OCI-M1 (cell line): Measurements from ENCODE around the gene MRGPRG.

Experiments
- DNase-seq: peaks from one replicate; lab custom pipeline; 2025; lab: John Stamatoyannopoulos, UW

The MRGPRG gene

DNA sequence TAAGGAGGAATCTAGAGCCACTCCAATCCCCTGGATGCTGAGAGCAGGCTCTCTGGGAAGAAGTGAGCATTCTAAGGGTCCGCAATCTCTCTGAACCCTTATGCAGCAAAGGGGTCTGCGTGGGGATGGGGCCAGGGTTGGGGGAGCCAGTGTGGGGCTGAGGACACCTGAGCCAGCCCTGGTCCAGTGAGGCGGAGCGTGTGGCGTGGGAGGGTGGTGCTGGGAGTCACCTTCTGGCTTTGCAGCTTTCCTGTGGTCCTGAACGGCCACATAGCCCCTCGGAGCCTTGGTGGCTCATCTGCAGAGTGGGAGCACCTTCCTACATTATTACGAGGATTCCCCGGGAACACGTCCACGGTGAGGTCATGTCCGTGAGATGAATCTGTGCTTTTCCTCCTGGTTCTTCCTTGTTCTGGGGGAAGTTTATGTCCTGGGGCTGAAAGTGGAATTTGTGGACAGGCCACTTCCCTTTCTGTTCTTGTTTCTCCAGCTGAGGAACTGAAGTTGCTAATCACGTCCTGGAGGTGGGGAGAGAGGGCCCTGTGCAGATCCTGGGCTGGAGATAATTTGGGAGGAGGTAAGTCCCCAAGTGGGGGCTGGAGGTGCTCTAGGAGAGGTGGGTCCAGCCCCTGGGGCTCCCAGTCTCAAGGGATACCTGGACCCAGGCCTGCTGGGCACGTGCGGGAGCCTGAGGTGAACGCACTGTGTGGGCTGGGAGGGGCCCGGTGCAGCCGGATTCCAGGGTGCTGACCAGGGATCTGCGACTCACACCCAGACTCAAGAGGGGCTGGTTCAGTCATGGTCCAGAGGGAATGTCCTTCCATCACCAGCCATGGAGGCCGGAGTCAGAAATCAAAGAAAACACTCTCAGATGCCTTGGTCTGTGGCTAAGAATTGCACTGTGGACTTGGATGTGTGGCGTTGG is 7.5 kb upstream of the MRGPRG start:
- no peak for DNase-seq

DNA sequence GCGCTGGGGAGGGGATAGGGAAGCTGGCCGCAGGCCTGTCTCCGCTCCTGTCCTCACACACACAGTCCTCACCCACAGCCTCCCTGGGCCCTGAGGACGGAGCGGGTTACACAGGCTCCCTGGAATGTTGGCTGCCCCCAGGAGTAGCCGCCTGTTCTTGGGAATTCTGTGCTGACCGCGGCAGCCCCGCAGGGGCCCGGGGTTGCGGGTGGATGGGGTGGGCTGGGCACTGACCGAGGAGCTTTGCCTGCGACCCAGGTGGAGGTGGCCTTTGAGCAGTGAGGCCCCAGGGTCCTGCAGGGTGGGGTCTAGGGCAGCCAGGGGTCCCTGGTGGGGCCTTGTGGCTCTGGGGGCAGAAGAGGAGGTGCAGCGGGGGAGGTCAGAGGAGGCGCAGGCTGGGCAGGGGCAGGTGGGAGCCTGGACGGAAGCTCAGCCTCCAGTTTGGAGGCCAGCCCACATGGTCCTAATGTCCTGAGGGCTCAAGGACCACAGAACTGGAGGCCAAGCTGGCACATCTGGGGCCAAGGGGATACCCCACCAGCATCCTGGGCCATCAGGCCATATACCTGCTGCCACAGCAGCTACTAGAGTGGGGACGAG is 6.6 kb upstream of the MRGPRG start:
- DNase-seq: no peak

DNA sequence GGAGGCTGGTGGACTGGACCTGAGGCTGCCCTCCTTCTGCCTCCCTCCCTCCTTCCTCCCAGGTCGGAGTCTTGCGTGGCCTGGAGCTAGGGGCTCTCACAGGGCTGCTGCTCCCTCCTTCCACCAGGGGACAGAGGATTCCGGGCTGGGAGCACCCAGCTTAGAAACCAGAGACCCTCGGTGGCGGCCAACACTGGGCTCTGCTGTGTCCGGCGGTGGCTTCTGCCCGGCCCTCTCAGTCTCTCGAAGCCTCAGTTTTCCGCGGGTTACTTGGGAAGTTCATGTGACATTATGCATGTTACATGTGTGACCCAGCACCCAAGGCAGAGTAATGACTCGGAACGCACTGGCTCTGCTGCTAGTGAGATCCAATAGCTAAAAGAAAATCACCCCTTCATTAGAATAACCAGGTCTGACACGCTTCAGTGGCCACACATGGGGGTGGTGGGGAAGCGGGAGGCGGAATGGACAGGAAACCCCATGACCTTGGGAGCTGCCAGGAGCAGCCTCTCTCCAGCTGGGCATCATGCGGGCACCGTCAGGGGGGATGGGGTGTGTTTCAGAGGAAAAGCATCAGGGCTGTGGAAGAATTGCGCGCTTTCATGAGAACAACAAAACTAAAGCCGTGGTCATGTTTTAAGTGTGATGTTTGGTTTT is 5.9 kb upstream of the MRGPRG start:
- no peak for DNase-seq

DNA sequence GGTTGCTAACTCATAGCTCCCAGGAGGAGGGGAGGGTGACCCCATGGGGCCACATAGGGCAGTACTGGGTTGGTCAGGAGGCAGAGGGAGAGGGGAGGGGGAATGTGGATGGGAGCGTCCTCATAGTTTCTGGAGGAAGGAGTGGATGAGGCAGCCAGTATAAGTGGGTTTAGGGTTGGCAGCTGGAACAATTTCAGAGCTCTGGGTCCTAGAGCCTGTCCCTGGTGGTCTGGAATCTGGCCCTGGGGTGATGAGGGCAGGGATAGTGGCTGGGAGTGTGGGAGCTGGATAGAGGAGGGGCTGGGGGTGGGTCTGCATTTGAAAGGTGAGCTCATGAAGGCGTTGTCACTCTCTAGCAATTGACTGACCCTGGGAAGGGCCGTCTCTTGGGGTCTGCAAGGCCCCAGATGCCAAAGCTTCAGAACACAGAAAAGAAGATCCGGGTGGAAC is 5.3 kb upstream of the MRGPRG start:
- DNase-seq: no peak

DNA sequence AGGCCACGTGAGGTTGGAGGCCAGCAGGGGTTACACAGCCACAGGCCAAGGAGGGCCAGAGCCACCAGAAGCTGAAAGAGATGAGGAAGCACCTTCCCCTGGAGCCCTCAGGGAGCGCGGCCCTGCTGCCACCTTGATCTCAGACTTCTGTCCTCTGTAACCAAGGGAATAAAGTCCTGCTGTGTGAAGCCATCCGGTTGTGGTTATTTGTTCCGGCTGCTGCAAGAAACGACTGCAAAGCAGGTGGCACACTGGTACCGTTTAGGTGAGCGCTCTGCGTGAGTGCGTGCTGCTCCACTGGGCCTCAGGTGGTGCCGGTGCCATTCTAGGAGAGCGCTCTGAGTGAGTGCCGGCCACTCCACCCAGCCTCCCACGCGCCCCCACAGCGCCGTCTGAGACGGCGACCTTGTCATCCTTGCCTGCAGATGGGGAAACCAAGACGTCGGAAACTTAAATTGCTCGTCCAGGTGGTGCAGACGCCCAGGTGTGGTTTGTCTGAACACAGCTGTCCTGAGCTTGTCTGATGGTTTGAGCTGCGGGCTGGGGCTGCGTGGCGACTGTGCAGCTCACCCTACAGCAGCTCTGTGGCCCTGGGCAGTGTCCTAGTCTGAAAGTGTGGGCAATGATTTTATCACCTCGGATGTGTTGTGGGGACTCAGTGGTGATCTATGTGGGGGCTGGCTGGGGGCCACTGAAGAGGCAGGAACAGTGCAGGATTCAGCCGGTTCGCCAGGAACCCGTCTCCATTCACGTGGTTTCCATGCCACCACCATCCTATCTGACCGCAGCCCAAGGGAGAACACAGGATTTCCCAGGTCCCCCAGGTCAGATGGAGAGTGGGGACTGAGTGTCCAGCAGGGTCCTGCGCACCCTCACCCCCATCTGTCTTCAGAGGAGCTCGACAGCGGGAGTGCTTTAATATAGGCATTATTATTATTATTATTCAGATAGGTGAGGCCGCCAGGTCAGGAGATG is 4.6 kb upstream of the MRGPRG start:
- no peak for DNase-seq

DNA sequence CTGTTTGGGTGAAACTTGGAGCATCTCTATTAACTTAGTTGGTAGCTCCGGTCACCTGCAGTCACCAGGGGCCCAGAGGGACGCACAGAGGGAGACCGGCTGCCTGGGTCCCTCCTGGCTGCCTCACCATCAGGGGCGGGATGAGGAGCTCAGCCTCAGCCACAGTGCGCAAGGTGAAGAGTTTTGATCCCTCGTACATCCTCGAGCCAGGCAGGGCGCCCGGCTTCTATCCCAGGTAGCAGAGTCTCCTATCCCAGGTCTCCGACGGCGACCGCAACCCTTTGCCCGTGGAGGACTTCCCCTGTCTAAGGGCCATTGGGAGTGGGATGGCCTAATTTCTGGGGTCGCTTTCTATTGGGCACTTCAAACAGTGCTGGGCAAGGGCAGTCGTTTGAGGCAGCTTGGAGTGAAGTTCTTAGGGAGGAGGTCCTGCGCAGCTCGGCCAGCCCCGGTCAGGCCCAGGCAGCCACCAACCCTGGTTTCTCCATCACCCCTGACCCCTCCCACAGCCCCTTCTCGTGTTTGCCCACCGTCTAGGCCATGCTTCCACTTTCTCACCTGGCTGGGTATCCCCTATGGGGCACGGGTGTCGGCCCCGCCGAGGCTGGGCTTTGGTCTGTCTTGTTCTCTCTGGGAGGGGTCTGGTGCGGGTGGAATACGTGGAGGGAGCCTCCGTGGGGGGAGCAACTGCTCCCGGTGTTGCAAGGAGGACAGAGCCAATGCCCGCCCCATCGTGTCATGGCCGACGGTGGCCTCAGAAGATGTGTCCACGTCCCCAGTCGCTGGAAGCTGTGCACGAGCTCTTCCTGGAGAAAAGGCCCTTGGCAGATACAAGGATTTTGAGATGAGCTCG is 3.6 kb upstream of the MRGPRG start:
- no peak for DNase-seq

DNA sequence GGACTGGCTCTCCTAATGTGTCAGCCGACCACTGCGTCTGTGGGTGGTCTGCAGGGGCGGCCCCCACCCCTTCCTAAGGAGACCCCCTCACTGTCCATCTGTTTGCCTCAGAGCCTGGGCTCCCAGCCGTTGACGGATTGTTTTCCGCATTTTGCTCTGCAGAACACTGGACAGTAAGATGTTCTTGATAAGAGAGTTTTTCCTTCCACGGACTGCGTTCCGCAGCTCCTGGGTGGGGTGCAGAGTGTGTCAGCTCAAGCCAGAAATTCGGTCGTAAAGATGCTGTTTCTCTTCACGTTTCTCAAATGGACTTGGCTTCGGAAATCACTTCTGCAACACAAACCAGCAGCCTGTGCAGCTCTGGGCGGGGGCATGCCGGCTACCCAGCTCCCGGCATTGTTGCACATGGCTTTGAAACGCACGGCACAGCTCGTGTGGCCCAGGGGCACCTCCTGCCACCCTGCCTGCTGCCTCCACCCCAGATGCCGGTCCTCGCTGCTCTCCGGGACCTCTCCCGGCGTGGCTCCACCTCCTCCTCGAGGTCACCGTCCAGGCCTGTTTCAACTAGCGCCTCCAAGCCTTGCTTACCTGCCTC is 2.9 kb upstream of the MRGPRG start:
- DNase-seq: no peak

DNA sequence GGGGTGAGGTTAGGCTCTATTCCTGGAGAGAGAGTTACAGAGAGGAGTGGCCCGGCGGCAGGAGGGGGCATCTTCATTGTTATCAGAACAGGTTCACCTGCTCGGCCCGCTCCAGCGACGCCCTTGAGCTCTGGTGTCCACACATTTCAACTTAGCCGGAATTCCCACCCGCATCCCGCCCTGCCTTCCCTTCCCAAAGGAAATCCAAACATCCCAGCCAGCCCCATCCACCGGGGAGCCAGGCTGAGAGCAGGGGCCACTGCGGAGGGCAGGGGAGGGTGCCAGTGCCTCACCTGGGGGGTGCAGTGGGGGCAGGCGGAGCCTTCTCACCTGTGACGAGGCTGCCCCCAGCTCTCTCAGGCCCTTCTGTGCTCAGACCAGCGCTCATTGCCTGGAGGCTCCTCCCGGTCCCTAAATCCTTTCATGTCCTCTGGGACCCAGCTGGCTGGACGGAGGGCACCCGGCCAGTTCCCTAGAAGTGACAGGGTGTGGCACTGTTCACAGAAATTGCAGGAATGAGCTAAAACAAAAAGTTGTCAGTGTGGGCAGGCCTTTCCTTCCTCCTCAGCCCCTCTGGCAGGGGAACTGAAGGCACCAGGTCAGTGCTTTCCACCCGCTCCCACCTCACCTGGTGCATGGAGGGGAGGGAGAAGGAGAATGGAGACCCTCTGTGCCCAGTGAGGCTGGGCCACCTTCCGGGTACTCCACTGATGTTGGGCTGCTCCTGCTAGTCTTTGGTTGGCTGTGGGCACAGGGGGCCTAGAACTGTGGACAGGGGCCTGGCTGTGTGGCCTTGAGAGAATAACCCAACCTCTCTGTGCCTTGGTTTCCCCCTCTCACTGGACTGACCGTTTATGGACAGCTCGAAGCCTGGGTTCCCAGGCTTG is 2.2 kb upstream of the MRGPRG start:
- peak; percentile 27 for DNase-seq

DNA sequence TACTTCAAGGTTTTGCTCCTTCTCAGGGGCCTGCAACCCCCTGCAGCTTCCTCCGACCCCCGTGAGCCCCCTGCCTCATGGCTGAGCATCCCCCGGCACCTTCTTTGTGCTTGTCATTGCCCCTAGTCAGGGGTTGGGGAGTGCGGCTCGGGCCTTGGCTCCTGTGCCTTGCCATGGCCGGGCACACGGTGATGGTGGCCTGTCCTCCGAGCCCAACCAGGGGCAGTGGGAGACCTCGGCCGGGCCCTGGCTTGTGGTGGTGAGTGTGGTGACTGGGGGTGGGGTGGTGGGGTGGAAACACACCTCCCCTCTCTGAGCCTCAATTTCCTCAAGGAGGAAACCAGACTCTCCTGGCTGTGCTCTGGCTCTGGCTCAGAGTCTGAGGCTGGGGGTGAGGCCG is 1.5 kb upstream of the MRGPRG start:
- DNase-seq: no peak

DNA sequence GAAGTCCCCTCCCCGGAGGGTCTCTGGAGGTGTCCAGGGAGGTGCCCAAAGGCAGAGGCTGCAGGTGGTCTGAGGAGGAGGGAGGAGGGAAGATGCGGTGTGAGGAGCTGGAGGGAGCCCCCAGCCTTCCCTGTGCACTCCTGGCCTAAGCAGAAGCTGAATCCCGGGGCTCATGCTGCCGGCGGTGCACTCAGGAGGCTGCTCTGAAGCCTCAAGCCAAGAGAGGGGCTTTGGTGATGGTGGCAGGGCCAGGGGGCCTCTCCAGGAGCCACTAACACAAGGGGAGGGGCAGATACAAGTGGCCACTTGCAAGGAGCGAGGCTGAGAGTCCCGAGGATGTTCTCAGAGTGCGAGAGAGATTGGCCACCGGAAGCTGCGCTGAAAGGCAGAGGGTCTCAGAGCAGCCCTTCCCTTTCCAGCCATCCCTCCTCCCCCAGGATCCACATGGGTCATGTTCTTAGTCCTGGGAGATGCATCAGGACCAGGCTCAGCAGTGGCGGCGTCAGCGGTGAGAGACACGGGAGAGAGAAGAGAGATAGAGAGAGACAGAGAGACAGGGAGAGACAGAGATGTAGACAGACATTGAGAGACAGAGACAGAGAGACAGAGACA is 774 bp upstream of the MRGPRG start:
- no peak for DNase-seq

DNA sequence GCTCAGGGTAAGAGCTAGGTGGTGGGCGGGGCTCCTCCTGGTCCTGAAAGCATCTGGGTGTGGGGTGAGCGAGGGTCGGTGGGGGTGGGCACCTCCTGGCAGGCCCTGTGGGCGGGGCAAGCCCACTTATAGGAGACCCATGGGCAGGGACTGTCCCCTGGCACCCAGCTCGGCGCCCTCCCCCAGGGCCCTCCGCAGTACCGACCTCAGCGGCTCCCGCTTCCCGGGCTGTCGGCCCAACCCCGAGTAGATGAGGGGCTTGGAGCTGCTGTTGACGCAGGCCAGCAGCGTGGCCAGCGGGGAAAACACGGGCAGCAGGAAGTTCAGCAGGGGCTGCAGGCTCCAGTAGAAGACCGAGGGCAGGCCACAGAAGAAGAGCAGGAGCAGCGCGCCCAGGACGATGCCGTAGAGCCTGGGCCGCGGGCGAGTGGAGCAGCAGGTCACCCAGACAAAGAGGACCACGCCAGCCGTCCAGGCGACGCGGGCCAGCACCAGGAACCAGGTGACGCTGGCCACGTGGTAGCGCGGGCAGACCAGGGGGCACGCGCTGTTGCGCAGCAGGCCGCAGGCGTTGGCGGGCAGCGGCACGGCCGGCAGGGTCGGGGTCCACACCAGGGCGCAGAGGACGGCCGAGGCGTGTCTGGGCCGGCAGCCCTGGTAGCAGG is 663 bp downstream of the MRGPRG start:
- no peak for DNase-seq

DNA sequence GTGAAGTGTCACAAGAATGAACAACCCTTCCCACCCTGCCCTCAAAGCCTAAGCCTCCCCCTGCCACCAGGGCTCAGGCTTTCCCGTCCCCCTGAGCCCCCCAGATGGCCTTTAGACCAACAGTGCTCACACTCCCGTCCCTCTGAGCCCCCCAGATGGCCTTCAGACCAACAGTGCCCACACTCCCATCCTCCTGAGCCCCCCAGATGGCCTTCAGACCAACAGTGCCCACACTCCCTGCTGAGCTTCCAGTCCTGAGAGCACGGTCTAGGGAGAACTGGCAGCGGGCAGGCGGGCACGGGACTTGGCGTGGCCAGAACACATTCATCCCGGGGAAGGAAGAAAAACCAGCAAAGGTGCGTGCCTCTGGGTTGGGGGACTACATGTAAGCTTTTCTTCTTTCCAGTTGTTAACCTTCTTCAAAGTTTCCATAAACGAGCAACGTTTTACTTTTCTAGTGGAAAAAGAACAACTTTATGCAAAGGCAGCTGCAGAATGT is 2.5 kb downstream of the MRGPRG start:
- DNase-seq: no peak

DNA sequence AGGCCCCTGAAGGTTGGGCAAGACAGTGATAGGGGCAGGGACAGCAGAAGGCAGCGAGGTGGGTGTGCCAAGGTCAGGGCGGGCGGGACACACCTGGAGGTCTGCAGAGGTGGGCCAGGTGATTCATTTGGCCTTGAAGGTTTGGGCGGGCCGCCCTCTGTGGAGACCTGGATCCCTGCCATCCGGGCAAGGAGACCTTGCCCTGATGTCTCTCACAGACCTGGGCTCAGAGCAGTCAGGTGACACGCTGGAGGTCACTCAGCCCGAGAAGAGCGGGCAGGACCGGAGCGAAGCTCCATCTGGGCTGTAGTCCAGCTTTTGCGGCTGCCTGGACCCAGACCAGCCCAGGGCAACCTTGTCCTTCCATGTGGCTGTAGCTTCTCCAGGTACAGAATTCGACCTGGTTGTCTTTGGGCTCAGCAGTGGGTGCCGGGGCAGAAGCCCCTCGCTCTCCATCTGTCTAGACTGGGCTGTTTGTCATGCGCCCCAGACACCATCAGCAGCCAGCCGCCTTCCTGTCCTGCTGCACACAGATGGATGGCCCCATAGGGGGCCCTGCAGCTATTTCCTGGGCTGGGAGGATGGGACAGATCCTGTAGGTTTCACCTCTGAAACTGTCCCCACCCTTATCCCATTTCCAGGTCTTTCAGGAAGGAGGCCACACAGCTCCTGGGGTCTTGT is 3.1 kb downstream of the MRGPRG start:
- DNase-seq: no peak

DNA sequence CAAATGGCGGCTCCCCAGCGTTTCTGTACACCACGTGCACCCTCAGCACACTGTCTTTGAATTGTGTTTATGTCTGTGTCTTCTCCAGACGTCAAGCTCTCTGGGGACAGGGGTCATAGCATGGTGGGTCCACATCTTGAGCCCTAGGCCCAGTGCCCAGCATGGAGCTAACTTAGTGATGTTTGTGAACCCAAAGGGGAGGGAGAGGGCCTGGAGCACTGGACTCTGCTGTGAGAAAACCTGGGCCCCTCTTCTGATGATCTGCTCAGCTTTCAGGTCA is 4.3 kb downstream of the MRGPRG start:
- DNase-seq: no peak

DNA sequence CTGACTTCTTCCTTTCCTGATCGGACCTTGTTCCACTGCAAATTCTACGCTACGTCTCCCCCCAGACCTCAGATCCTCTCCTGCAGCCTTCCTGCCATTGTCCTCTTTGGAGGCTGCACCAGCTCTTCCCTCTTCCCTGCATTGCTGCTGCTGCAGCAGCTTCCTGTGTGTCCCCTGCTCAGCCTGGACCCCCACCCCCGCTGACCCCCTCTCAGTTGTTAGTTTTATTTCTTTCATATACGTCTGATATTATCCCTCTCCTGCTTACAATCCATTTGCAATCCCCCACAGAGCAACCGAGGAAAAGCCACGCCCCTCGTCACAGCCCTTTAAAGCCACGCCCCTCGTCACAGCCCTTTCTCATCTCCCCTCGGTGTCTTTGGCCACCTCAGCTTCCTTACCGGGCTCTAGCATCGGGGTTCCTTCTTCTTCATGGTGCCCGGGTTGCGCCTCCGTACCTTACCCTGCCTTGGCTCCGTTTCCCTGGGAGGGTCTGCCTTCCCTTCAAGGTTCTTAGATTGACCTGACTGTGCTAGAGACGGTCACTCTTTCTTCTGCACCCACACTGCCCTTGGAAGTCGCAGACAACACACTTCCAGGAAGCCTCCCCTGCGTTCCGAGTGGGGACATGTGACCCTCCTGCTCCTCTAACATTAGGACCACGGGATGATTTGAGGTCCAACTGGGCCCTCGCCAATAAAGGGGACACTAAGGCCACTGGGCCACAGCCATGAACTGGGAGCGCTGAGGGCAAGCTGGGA is 4.8 kb downstream of the MRGPRG start:
- no peak for DNase-seq

DNA sequence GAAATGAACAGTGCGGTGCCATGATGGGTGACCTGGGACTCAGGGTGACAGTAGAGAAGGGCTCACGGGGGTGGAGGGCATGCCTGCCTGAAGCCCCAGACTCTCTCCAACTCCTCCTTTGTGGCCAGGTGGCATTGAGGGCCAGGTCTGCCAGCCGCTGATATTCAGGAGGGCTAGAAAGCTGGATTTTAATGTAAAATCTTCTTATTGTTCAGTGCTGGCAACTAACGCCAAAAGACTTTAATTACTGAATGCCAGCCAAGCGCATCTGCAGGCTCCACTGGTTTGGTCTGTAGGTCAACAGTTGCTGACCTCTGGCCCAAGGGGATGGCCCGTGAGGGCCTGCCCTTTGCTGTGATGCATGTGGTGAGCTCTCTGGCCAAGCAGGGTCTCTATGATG is 10.3 kb downstream of the MRGPRG start:
- no peak for DNase-seq

DNA sequence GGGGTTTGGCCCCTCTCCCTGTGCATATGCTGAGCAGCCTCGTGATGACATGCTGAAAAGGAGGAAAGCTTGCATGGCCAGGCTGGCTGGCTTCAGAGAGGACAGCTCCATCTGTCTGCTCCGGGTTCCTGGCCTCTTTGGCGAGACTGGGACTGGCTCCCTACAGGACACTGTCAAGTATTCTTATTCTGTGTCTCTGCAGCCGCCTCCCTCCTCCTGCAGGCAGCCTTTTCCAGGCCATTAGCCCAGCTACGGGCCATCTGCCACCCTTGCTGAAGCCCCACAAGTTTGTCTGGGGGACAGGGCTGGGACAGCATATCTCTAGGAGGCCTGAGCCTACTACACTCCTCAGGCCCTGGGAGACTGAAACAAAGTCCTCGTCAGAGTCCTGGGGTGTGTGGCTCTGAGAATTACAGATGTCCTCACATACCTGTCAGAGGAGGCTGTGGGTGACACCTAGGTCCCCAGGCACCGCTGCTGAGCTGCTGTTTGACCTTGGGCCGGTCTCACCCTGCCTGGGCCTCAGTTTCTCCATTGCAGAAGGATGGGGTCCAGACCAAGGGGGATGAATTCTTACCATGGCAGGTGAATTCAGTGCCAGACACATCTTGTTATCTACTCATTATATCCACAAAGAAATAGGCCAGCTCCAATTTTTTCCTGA is 11.0 kb downstream of the MRGPRG start:
- DNase-seq: no peak
